ENCODE data around the gene DRAM1.
"Not testable (repeated sequence)": the region's sequence is repeated elsewhere in the genome, so short reads cannot be mapped to it uniquely, and the experiment has no call there.

The DRAM1 gene

GRCh38 chr12:101859664-101860607 is 17.4 kb upstream of the DRAM1 start:
- DNase-seq (ENCODE audit: low spot score), result no peak

GRCh38 chr12:101861688-101862087 is 15.7 kb upstream of the DRAM1 start:
- DNase-seq (ENCODE audit: low spot score), result not testable (repeated sequence)

GRCh38 chr12:101862245-101862644 is 15.1 kb upstream of the DRAM1 start:
- no peak for DNase-seq (ENCODE audit: low spot score)

DNA sequence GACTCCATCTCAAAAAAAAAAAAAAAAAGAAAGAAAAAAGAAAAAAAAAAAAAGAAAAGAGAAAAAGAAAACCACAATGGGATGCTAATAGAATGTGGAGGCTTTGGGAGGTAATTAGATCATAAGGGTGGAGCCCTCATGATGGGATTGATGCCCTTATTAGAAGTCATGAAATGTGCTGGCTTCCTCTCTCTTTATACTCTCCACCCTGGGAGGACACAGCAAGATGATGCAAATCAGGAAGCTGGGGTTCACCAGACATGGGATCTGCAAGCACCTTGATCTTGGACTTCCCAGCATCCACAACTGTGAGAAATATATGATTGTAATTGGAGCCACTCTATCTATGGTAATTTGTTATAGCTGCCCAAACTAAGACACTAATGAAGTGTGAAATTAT is 13.4 kb upstream of the DRAM1 start:
- DNase-seq (ENCODE audit: low spot score), result peak; percentile 58

DNA sequence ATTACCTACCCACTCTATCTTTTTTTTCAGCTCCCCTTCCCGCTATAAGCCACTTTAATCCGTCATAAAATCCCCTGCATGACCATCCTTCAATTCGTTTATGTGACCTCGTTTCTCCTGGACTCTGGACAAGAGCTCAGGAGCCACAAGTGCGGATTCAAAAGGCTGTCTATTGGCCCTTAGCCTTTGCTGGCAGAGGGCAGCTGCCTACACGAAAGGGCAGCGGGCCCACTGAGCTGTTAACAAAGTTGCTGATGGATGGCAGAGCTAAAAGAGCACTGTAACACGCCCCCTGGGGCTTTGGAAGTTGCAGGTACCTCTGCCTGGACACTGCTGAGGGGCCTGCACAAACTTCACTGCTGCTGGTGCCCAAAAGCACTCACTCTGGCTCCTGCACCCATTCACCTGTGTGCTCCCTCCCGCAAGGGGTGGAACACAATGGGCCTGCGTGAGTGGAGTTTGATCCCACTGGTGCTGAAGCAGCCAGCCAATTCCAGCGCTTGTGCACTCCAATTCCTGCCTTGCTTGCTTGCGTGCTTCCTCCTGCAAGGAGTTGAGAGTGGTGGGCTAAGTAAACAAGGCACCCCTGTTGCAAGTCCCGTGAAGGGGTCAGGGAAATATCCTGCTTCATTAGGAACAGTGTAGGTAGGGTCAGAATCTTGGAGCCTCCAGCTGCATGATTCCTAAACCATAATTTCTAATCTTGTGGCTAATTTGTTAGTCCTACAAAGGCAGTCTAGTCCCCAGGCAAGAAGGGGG is 10.6 kb upstream of the DRAM1 start:
- DNase-seq (ENCODE audit: low spot score), result no peak

DNA sequence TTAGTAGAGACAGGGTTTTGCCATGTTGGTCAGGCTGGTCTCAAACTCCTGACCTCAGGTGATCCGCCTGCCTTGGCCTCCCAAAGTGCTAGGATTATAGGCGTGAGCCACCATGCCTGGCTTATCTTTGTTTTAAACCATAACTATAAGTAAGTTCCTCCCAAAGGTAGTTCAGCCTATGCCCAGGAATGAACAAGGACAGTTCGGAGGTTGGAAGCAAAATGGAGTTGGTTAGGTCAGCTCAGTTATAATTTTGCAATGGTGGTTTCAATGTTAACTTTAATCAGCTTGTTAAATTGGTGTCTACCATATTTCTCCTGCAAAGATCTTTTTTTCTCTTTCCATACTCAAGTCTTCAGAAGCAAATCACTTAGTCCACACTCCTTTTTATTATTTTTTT is 9.8 kb upstream of the DRAM1 start:
- DNase-seq (ENCODE audit: low spot score), result not testable (repeated sequence)

DNA sequence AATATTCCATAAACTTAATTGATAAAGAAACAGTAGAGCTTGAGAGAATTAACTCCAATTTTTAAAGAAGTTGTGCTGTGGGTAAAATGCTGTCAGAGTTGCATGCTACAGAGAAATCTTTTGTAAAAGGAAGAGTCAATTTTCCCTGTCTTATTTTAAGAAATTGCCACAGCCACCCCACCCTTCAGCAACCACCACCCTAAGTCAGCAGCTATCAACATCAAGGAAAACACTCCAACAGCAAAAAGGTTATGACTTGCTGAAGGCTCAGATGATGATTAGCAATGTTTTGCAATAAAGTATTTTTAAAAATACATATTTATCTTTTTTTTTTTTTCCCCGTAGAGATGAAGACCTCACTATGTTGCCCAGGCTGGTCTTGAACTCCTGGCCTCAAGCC is 6.5 kb upstream of the DRAM1 start:
- no peak for DNase-seq (ENCODE audit: low spot score)

DNA sequence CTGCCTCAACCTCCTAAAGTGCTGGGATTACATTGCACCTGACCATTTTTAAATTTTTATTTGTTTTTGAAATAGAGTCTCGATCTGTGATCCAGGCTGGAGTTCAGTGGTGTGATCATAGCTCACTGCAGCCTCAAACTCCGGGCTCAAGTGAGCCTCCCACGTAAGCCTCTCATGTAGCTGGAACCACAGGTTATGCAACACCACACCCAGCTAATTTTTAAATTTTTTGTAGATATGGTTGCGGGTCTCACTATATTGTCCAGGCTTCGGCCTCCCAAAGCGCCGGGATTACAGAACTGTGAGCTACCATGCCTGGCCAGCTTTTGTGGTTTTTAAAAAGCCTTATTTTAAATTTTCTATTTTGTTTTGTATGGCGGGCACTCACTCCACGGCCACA is 2.2 kb upstream of the DRAM1 start:
- DNase-seq (ENCODE audit: low spot score), result no peak

GRCh38 chr12:101876322-101876860 is 989 bp upstream of the DRAM1 start:
- DNase-seq (ENCODE audit: low spot score), result peak; percentile 14

- peak; percentile 36 for DNase-seq (ENCODE audit: low spot score)
Measured at GRCh38 chr12:101877806-101878242, 444 bp downstream of the DRAM1 start.

GRCh38 chr12:101878243-101878821 is 952 bp downstream of the DRAM1 start:
- DNase-seq (ENCODE audit: low spot score), result peak; percentile 13

- DNase-seq (ENCODE audit: low spot score), result no peak
Measured at GRCh38 chr12:101880769-101881168, 3.4 kb downstream of the DRAM1 start.

DNA sequence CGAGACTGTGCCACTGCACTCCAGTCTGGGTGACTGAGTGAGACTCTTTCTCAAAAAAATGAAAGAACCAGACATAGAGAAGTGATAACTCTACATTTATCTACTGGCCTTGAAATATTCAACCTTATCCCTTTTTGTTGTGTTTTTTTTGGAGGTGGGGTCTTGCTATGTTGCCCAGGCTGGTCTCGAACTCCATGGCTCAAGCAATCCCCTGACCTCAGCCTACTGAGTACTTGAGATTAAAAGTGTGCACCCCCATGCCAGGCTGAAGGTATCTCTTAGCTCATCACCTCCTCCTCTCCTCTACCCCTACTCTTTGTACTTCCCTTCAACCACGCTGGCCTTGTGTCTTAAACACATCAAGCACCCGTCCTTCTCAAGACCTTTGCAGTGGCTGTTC is 3.8 kb downstream of the DRAM1 start:
- no peak for DNase-seq (ENCODE audit: low spot score)

- no peak for DNase-seq (ENCODE audit: low spot score)
Measured at GRCh38 chr12:101884174-101884573, 6.8 kb downstream of the DRAM1 start.

DNA sequence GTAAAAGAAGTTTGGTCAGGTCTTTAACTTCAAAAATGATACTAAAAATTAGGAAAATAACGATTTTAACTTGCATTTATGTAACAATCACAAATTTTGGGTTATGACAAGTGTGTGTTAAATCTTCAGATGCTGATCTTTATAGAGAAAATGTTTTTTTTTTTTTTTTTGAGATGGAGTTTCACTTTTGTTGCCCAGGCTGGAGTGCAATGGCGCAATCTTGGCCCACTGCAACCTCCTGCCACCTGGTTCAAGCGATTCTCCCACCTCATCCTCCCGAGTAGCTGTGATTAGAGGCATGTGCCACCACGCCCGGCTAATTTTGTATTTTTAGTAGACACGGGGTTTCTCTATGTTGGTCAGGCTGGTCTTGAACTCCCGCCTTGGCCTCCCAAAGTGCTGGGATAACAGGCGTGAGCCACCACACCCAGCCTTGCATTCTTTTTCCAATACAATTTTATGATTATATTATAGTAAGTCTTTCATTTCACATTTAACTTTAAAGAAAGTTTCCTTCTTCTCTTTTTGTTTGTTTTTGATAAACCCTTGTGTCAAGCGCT is 7.5 kb downstream of the DRAM1 start:
- DNase-seq (ENCODE audit: low spot score), result not testable (repeated sequence)

DNA sequence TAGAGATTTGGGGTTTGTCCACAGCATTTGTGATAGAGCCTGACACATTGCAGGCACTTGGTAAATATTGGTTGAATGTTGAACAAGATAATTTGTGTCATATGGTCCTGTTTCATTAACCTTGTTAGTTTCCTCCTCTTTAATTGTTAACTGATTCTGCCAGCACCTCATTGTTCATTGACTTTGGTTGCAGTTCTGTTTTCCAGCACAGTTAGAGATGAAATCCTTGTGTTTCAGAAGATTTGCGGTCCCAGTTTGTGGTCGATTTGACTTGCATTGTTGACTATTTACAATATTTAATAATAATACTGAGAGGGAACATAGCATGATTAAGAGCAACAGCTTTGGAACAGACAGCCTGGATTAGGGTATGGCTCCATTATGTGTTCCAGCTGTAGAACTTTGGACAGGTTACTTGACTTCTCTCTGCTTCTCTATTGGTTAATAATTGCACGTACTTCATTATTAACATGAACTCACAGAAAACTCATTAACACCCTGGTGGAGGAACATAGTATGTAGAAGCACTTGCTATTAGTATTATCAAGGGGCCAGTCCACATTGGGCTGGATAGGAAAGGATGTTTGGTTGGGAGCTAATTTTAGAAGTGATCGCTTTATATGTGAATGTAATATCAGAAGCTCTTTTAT is 8.7 kb downstream of the DRAM1 start:
- DNase-seq (ENCODE audit: low spot score), result no peak

DNA sequence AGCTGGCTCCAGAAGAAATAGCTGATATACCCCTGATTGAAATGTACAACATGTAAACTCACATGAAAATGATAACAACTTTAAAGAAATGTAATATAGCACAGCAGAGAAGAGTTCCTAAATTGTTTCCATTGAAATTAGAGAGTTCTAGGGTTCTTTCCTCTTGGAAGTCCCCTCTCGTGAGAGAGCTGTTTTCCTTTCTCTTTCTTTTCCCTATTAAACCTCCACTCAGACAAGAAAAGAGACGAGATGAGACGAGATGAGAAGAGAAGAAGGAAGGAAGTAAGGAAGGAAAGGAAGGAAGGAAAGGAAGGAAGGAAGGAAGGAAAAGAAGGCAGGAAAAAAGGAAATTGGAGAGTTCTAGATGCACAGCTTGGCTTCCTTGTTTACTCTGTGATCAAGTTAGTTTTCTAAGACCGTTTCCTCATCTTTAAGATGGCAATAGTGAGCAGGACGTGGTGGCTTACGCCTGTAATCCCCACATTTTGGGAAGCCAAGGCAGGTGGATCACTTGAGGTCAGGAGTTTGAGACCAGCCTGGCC is 11.9 kb downstream of the DRAM1 start:
- DNase-seq (ENCODE audit: low spot score), result no peak

DNA sequence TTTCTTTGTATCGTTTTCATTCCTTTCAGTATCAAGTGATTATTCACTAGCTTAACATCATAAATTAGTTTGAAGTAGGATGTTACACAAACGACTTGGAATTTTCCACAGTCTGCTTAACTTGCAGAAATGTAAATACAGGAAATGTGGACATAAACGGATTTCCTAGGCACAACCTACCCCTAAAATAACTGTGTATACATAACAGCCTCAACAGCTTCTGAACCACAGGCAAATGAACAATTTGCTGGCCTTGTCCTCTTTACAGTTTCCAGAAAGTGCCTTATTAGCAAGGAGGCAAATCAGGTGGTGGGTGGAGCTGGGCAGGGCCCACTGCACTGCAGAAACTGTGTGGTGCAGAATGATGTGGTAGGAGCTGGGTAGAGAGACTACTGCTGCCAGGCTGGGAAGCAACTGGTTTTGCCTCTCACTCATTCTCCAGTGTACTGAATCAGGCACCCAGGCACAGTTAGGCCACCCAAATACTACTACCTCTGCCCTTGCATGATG is 14.1 kb downstream of the DRAM1 start:
- DNase-seq (ENCODE audit: low spot score), result peak; percentile 63

DNA sequence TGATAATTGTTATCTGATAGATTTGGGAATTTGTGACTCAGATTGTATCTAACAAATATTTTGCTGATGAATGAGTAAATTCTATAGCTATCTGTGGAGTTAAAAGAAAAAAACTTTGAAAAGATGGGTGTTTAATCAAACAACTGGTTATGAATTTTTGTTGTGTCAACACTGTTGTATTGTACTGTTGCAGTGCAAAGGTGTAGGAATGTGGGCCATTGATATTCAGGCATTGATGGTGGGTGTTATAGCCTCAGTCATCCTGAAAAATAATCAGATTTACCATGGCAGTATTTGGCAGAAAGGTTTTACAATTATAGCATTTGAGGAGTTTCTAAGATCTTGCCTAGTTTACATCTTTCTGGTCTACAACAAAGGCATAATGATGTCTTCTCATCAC is 15.4 kb downstream of the DRAM1 start:
- DNase-seq (ENCODE audit: low spot score), result no peak

DNA sequence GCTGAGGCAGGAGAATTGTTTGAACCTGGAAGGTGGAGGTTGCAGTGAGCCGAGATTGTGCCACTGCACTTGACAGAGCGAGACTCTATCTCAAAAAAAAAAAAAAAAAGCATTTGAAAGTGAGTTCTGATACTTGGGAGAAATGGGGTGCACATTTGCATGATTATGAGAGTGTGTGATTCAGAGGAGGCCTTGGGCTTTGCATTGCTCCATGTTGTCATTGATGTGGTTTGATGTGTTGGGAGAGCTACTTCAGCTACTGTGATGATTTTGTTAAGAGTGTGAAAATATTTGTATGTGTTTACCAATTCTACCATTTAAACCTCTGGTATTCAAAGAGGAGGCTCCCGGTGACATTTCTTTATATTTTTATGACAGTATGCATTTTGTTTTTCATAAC is 24.4 kb downstream of the DRAM1 start:
- DNase-seq (ENCODE audit: low spot score), result no peak

DNA sequence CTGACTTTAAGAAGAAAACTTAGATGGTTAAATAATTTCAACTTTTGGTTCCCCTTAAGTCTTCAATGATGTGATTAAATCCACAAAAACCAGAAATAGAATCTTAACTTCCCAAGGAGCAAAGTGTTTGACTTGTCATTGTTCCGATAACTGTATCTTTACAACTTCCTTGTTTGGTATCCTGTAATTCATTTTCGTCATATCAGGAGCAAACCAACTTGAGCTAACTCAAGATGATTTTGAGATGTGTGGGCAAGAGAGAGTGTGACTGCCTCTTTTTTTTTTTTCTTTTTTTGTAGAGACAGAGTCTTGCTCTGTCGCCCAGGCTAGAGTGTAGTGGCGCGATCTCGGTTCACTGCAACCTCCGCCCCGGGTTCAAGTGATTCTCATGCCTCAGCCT is 25.3 kb downstream of the DRAM1 start:
- no peak for DNase-seq (ENCODE audit: low spot score)
